Activated effector memory CD4-positive, alpha-beta T cell treated with Interleukin-2 at 50 U/mL for 16 hours (primary cell): ENCODE measurements around the gene NUTF2.
"Not testable (repeated sequence)": the region's sequence is repeated elsewhere in the genome, so short reads cannot be mapped to it uniquely, and the experiment has no call there.

Experiments
- DNase-seq: peaks from one replicate; pipeline ENCODE4 v3.0.0-alpha.2; 2020

Gene NUTF2

GRCh38 chr16:67888331-67888730 is 41.6 kb downstream of the NUTF2 start:
- DNase-seq = no peak

GRCh38 chr16:67892375-67892774 is 45.6 kb downstream of the NUTF2 start:
- no peak for DNase-seq

GRCh38 chr16:67892899-67893742 is 46.4 kb downstream of the NUTF2 start, which contains the start of gene PSKH1:
Gene PSKH1, plus strand, starts transcription at chr16:67893254. Its CDS starts 15,496 bp downstream, at chr16:67908750.
- peak; percentile 92 for DNase-seq

- peak; percentile 6 for DNase-seq
These were observed 47.1 kb downstream of the NUTF2 start for GRCh38 chr16:67893743-67894399.

GRCh38 chr16:67897231-67897630 is 50.5 kb downstream of the NUTF2 start:
- DNase-seq = no peak

GRCh38 chr16:67901734-67902133 is 55.0 kb downstream of the NUTF2 start:
- no peak for DNase-seq

- no peak for DNase-seq
These were observed 56.1 kb downstream of the NUTF2 start for GRCh38 chr16:67902831-67903230.

GRCh38 chr16:67907397-67908180 is 60.9 kb downstream of the NUTF2 start:
- no peak for DNase-seq

GRCh38 chr16:67909056-67909742 is 62.5 kb downstream of the NUTF2 start:
- no peak for DNase-seq

- no peak for DNase-seq
These were observed 63.4 kb downstream of the NUTF2 start for GRCh38 chr16:67910158-67910557.

GRCh38 chr16:67914758-67915495 is 68.2 kb downstream of the NUTF2 start:
- DNase-seq = no peak

- not testable (repeated sequence) for DNase-seq
These were observed 68.7 kb downstream of the NUTF2 start for GRCh38 chr16:67915496-67915769.

- DNase-seq = no peak
These were observed 69.3 kb downstream of the NUTF2 start for GRCh38 chr16:67915831-67916723.

- no peak for DNase-seq
These were observed 70.6 kb downstream of the NUTF2 start for GRCh38 chr16:67917140-67917851.

GRCh38 chr16:67917852-67918236 is 71.1 kb downstream of the NUTF2 start:
- DNase-seq = no peak

- DNase-seq = no peak
These were observed 73.0 kb downstream of the NUTF2 start for GRCh38 chr16:67919622-67920221.
